Neural cell (in vitro differentiated cells): ENCODE data around the gene AFF1. TPM values are rescaled to one million over a fixed set of nuclear protein-coding genes. Genes with fewer than 3 reads are reported as not detected.

ENCODE experiments used
- H2AFZ ChIP-seq: fragments of 200-600, 300-800 bp; sonication (generic), shearing (Covaris generic); 2 replicates; pipeline ENCODE4 v1.6.0; 2014; ENCODE audit warnings: low read depth, mild to moderate bottlenecking, antibody characterized with exemption, low read length, moderate library complexity
- H3F3A ChIP-seq: fragments of 200-600 bp; shearing (Covaris generic); 2 replicates; pipeline ENCODE4 v1.6.1; 2016; ENCODE audit warnings: mild to moderate bottlenecking, moderate library complexity, mixed read lengths, antibody characterized with exemption, low read length; ENCODE audit not compliant: insufficient read depth, poor library complexity, severe bottlenecking
- H3K27ac ChIP-seq: fragments of 200-600, 300-800 bp; sonication (generic), shearing (Covaris generic); 2 replicates; pipeline ENCODE4 v1.5.1; 2014; ENCODE audit warnings: mild to moderate bottlenecking, low read length, moderate library complexity
- H3K27me3 ChIP-seq: fragments of 300-800, 200-600 bp; sonication (generic), shearing (Covaris generic); 2 replicates; pipeline ENCODE4 v1.6.0; 2014; ENCODE audit warnings: mild to moderate bottlenecking, low read depth, low read length, moderate library complexity; ENCODE audit not compliant: insufficient read depth
- H3K36me3 ChIP-seq: fragments of 300-800, 200-600 bp; sonication (generic), shearing (Covaris generic); 2 replicates; pipeline ENCODE4 v1.5.1; 2014; ENCODE audit warnings: mild to moderate bottlenecking, antibody characterized with exemption, low read length, moderate library complexity; ENCODE audit not compliant: insufficient read depth
- H3K4me2 ChIP-seq: fragments of 300-800, 200-600 bp; sonication (generic), shearing (Covaris generic); 2 replicates; pipeline ENCODE4 v1.6.0; 2014; ENCODE audit warnings: mild to moderate bottlenecking, low read length
- H3K4me3 ChIP-seq: fragments of 300-800, 200-600 bp; sonication (generic), shearing (Covaris generic); 2 replicates; pipeline ENCODE4 v1.5.1; 2014; ENCODE audit warnings: mild to moderate bottlenecking, low read length, moderate library complexity
- H3K79me2 ChIP-seq: fragments of 200-600 bp; shearing (Covaris generic); replicated peaks from 2 replicates; pipeline ENCODE4 v1.6.0; 2014; ENCODE audit warnings: mild to moderate bottlenecking, low read length, moderate library complexity; ENCODE audit not compliant: insufficient read depth
- H3K9ac ChIP-seq: fragments of 300-800, 200-600 bp; sonication (generic), shearing (Covaris generic); 2 replicates; pipeline ENCODE4 v1.6.1; 2016; ENCODE audit warnings: mild to moderate bottlenecking, low read length, mixed read lengths
- H3K9me2 ChIP-seq: fragments of 200-600 bp; shearing (Covaris generic); 2 replicates; pipeline ENCODE4 v1.6.1; 2016; ENCODE audit warnings: mild to moderate bottlenecking, low read length, mixed read lengths; ENCODE audit not compliant: insufficient read depth
- H3K9me3 ChIP-seq: fragments of 200-600, 300-800 bp; sonication (generic), shearing (Covaris generic); 2 replicates; pipeline ENCODE4 v1.6.1; 2016; ENCODE audit warnings: mild to moderate bottlenecking, mixed run types, low read length, moderate library complexity, mixed read lengths
- H4K20me1 ChIP-seq: fragments of 200-600 bp; shearing (Covaris generic); 2 replicates; pipeline ENCODE4 v1.6.1; 2016; ENCODE audit warnings: mild to moderate bottlenecking, mixed run types; ENCODE audit not compliant: insufficient read depth
- EP300 ChIP-seq: fragments of 450-650 bp; conservative IDR thresholded peaks from 2 replicates; pipeline ENCODE4 v1.6.1; 2014; ENCODE audit warnings: antibody characterized with exemption, mild to moderate bottlenecking, moderate library complexity; ENCODE audit not compliant: poor library complexity, severe bottlenecking
- EZH2 ChIP-seq: fragments of 200-600, 300-800 bp; shearing (Covaris generic), sonication (generic); IDR thresholded peaks from 2 replicates; pipeline ENCODE4 v1.6.1; 2014; ENCODE audit warnings: antibody characterized with exemption, low read length, borderline replicate concordance, mild to moderate bottlenecking; ENCODE audit not compliant: insufficient read depth, poor library complexity, severe bottlenecking
- MXI1 ChIP-seq: fragments of 450-650 bp; conservative IDR thresholded peaks from 2 replicates; pipeline ENCODE4 v1.6.1; 2014; ENCODE audit warnings: antibody characterized with exemption, mild to moderate bottlenecking; ENCODE audit not compliant: poor library complexity, severe bottlenecking
- POLR2AphosphoS5 ChIP-seq: IDR thresholded peaks from 2 replicates; pipeline ENCODE4 v1.6.1; 2012
- RAD21 ChIP-seq: fragments of 450-650 bp; conservative IDR thresholded peaks from 2 replicates; pipeline ENCODE4 v1.6.1; 2014; ENCODE audit warnings: antibody characterized with exemption, mild to moderate bottlenecking, moderate library complexity
- SMC3 ChIP-seq: fragments of 450-650 bp; conservative IDR thresholded peaks from 2 replicates; pipeline ENCODE4 v1.6.1; 2014; ENCODE audit warnings: antibody characterized with exemption, mild to moderate bottlenecking, moderate library complexity; ENCODE audit not compliant: poor library complexity
- TAF1 ChIP-seq: IDR thresholded peaks from 2 replicates; pipeline ENCODE4 v1.6.1; 2012; ENCODE audit warnings: low read depth
- polyA plus RNA-seq: library from polyadenylated mRNA; depleted of rRNA; stranded (reverse); fragments of >200 nt; gene quantifications from 2 replicates; pipeline ENCODE4 v1.2.3, GENCODE V29; 2014
- TF ChIP-seq, protein P1 (sequence below): IDR thresholded peaks from 2 replicates; pipeline ENCODE4 v1.6.1; 2012; ENCODE audit warnings: borderline replicate concordance
- TF ChIP-seq, protein P2 (sequence below): fragments of 450-650 bp; IDR thresholded peaks from 2 replicates; pipeline ENCODE4 v1.5.1; 2014; ENCODE audit warnings: antibody characterized with exemption, mild to moderate bottlenecking, moderate library complexity; ENCODE audit not compliant: poor library complexity, severe bottlenecking

AFF1 gene
- polyA plus RNA-seq, 1 donor from 2014 or later: 0.63 TPM

GRCh38 chr4:87165892-87166291 is 231.1 kb downstream of the AFF1 start:
- Histone ChIP-seq H3K36me3 (peaks cover 2% of the 10 kb centered on the region), H3K9me3 (no peaks in the 10 kb centered on the region), H2AFZ (no peak overlapping the region), H3K9me2 (no peaks in the 10 kb centered on the region), H4K20me1 (no peaks in the 10 kb centered on the region), H3K27ac (no peak overlapping the region), H3K79me2 (no peaks in the 10 kb centered on the region), H3K27me3 (no peaks in the 10 kb centered on the region), H3F3A (no peaks in the 10 kb centered on the region), H3K4me3 (no peak overlapping the region), H3K4me2 (no peak overlapping the region), H3K9ac (no peak overlapping the region)
- TF ChIP-seq, protein P1, sequence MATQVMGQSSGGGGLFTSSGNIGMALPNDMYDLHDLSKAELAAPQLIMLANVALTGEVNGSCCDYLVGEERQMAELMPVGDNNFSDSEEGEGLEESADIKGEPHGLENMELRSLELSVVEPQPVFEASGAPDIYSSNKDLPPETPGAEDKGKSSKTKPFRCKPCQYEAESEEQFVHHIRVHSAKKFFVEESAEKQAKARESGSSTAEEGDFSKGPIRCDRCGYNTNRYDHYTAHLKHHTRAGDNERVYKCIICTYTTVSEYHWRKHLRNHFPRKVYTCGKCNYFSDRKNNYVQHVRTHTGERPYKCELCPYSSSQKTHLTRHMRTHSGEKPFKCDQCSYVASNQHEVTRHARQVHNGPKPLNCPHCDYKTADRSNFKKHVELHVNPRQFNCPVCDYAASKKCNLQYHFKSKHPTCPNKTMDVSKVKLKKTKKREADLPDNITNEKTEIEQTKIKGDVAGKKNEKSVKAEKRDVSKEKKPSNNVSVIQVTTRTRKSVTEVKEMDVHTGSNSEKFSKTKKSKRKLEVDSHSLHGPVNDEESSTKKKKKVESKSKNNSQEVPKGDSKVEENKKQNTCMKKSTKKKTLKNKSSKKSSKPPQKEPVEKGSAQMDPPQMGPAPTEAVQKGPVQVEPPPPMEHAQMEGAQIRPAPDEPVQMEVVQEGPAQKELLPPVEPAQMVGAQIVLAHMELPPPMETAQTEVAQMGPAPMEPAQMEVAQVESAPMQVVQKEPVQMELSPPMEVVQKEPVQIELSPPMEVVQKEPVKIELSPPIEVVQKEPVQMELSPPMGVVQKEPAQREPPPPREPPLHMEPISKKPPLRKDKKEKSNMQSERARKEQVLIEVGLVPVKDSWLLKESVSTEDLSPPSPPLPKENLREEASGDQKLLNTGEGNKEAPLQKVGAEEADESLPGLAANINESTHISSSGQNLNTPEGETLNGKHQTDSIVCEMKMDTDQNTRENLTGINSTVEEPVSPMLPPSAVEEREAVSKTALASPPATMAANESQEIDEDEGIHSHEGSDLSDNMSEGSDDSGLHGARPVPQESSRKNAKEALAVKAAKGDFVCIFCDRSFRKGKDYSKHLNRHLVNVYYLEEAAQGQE: no peak
- TF ChIP-seq MXI1: no peak
- TF ChIP-seq RAD21: no peak
- TF ChIP-seq EP300: no peak
- TF ChIP-seq TAF1: no peak
- TF ChIP-seq SMC3: no peak
- no peak for TF ChIP-seq EZH2
- TF ChIP-seq POLR2AphosphoS5: no peak
- TF ChIP-seq, protein P2, sequence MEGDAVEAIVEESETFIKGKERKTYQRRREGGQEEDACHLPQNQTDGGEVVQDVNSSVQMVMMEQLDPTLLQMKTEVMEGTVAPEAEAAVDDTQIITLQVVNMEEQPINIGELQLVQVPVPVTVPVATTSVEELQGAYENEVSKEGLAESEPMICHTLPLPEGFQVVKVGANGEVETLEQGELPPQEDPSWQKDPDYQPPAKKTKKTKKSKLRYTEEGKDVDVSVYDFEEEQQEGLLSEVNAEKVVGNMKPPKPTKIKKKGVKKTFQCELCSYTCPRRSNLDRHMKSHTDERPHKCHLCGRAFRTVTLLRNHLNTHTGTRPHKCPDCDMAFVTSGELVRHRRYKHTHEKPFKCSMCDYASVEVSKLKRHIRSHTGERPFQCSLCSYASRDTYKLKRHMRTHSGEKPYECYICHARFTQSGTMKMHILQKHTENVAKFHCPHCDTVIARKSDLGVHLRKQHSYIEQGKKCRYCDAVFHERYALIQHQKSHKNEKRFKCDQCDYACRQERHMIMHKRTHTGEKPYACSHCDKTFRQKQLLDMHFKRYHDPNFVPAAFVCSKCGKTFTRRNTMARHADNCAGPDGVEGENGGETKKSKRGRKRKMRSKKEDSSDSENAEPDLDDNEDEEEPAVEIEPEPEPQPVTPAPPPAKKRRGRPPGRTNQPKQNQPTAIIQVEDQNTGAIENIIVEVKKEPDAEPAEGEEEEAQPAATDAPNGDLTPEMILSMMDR: no peak

DNA sequence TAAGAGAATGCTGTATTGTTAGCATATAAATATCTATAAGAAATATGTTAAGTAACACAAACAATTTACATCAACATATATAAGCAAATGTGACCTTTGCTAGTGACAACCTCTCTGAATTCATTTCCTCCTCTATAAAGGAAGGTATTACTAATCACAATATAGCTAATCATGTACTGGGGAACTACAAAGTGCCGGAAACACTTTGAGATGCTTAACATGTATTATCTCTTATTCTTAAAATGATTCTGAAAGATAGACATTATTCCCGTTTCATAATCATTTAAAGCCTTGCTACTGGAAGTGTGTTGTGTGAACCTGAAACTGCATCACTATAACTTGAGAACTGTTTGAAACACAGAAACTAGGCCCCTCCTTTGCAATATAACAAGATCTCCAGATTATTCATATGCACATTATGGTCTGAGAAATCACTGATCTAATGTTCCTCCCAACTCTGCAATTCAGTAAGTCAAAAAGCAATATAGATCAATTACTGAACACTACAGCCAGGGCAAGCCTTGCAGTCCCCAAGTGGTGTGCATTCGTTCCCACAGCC is 231.6 kb downstream of the AFF1 start:
- Histone ChIP-seq H3K36me3 (peaks cover 2% of the 10 kb centered on the region), H3F3A (no peaks in the 10 kb centered on the region), H3K4me2 (no peak overlapping the region), H3K27me3 (no peaks in the 10 kb centered on the region), H3K79me2 (no peaks in the 10 kb centered on the region), H3K9me2 (no peaks in the 10 kb centered on the region), H4K20me1 (no peaks in the 10 kb centered on the region), H3K9ac (no peak overlapping the region), H3K4me3 (no peak overlapping the region), H3K27ac (no peak overlapping the region), H2AFZ (no peak overlapping the region), H3K9me3 (no peaks in the 10 kb centered on the region)
- TF ChIP-seq MXI1: no peak
- no peak for TF ChIP-seq RAD21
- TF ChIP-seq TAF1: no peak
- TF ChIP-seq, protein P2: no peak
- no peak for TF ChIP-seq SMC3
- TF ChIP-seq, protein P1: no peak
- TF ChIP-seq POLR2AphosphoS5: no peak
